GM21786 (cell line): ENCODE data around the gene ITPR2.

Experiments
- ATAC-seq: cut with Tn5 transposase; IDR thresholded peaks from one replicate; pipeline ENCODE4 v1.9.1; 2021; ENCODE audit not compliant: unreplicated experiment

Gene ITPR2

GRCh38 chr12:26370098-26370497 is 462.9 kb downstream of the ITPR2 start:
- ATAC-seq = no peak

- no peak for ATAC-seq
Observed at GRCh38 chr12:26369588-26369987, 463.4 kb downstream of the ITPR2 start.

- ATAC-seq = no peak
Observed at GRCh38 chr12:26367991-26368730, 464.8 kb downstream of the ITPR2 start.

GRCh38 chr12:26361964-26362363 is 471.0 kb downstream of the ITPR2 start:
- ATAC-seq = no peak

- no peak for ATAC-seq
Observed at GRCh38 chr12:26360062-26360461, 472.9 kb downstream of the ITPR2 start.

- no peak for ATAC-seq
Observed at GRCh38 chr12:26359576-26359975, 473.4 kb downstream of the ITPR2 start.

- no peak for ATAC-seq
Observed at GRCh38 chr12:26358651-26359050, 474.3 kb downstream of the ITPR2 start.

- ATAC-seq = no peak
Observed at GRCh38 chr12:26347300-26347699, 485.7 kb downstream of the ITPR2 start.

GRCh38 chr12:26346736-26347135 is 486.3 kb downstream of the ITPR2 start:
- no peak for ATAC-seq

- ATAC-seq = no peak
Observed at GRCh38 chr12:26345471-26346003, 487.5 kb downstream of the ITPR2 start.

- no peak for ATAC-seq
Observed at GRCh38 chr12:26341491-26341890, 491.5 kb downstream of the ITPR2 start.

- peak; percentile 70 for ATAC-seq
Observed at GRCh38 chr12:26340649-26341048, 492.3 kb downstream of the ITPR2 start.

GRCh38 chr12:26339976-26340375 is 493.0 kb downstream of the ITPR2 start:
- no peak for ATAC-seq

GRCh38 chr12:26338586-26339572 is 494.1 kb downstream of the ITPR2 start:
- no peak for ATAC-seq

GRCh38 chr12:26335651-26336050 is 497.3 kb downstream of the ITPR2 start:
- ATAC-seq = no peak

- no peak for ATAC-seq
Observed at GRCh38 chr12:26334621-26335124, 498.3 kb downstream of the ITPR2 start.

- ATAC-seq = no peak
Observed at GRCh38 chr12:26331960-26332359, 501.0 kb downstream of the ITPR2 start.

GRCh38 chr12:26331136-26331535 is 501.9 kb downstream of the ITPR2 start:
- ATAC-seq = no peak

GRCh38 chr12:26327975-26328644 is 504.9 kb downstream of the ITPR2 start:
- no peak for ATAC-seq

GRCh38 chr12:26323673-26324072 is 509.3 kb downstream of the ITPR2 start:
- ATAC-seq = no peak

- ATAC-seq = no peak
Observed at GRCh38 chr12:26319511-26319910, 513.5 kb downstream of the ITPR2 start.
